ENCODE data around the gene MYDGF.
"Not testable (repeated sequence)": the region's sequence is repeated elsewhere in the genome, so short reads cannot be mapped to it uniquely, and the experiment has no call there.

MYDGF gene

DNA sequence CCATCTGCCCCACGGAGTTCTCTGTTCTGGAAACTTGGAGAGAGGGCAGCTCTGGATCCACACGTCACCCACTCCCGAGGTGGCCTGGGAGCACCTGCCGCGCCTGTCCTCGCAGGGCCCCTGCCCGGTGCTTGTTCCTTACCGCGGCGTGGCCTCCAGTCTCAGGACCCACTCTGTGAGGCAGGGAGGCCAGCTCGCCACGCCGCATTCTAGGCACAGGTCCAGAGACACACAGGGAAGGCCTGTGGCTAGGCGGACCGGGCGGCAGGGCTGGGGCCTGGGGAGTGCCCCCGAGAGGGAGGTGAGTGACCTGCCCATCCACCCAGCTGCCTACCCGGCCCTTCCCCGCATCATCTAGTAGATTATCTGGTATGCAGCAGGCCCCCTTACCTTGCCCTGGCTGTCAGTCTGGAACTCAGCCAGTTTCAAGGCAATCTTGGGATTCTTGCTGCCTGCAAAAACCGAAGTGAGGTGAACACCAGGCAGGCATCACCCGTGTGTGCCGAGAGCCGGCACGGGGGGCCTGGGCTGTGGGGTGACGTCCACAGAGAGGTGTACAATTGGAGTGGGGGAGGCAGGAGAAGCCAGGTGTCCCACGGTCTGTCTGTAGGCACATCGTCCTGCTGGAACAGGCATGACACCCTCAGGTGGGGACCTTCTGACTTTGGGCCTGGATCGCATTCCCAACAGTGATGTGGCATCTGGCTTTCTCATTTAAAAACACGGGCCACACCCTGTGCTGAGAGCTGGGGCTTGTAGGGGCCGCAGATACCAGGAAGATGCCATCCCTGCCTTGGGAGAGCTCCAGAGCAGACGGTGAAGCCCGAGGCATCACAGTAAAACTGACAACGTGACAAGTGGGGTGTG is 29.9 kb upstream of the MYDGF start:
- DNase-seq = no peak

GRCh38 chr19:4697304-4697703 is 27.2 kb upstream of the MYDGF start:
- no peak for DNase-seq

DNA sequence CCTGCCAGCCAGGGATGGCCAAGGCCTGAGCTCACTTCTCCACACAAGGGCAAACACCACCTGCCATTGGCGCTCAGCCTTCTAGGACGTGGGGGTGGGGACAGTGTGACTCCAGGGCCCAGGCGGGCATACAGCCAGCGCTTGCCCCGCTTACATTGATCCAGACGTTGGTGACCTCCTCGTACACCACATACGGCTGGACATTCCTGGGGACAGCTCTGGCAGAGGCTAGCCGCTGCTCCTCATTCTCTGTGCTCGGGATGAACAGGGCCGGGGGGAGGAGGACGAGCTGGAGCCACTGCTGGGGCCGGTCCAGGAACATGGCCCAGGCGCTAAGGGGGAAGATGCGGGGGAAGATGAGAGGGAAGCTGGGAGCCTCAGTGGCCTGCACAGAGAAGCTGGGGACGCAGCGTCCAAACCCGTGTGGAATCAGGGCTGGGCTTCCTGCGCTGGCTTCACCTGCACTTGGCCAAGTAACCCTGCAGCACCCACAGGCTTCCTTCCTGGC is 25.1 kb upstream of the MYDGF start:
- DNase-seq = no peak

DNA sequence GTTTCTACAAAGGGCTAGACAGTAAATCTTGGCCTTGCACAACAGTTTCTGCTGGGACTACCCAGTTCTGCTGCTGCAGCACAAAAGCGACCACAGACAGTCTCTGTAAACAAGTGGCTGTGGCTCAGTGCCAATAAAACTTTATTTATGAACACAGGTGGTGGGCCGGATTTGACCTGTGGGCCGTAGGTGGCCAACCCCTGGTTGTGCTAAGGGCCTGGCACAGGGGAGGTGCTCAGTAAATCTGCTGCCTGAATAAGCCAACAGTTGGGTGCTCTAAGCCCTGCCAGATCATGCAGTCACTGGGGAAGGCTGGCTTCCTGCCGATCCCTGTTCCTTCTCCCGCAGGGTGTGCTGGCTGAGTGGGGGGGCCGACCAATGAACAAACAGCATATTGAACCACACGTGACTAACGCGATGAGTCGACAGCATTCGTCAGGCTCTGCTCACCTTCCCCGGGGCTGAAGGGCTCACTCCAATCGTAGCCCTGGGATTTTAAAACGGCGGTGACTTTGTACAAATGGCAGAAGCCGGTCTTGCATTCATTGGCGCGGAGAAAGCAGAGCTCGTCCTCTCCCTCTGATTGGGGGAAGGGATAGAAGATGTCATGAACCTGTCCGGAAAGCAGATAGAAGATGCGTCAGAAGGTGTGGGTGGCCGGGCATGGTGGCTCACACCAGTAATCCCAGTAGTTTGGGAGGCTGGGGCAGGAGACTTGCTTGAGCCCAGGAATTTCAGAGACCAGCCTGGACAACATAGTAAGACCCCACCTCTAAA is 24.3 kb upstream of the MYDGF start:
- no peak for DNase-seq

- no peak for DNase-seq
Observed at GRCh38 chr19:4693471-4694121, 23.5 kb upstream of the MYDGF start.

GRCh38 chr19:4693078-4693350 is 22.9 kb upstream of the MYDGF start:
- DNase-seq = no peak

GRCh38 chr19:4692251-4693077 is 22.3 kb upstream of the MYDGF start:
- no peak for DNase-seq

DNA sequence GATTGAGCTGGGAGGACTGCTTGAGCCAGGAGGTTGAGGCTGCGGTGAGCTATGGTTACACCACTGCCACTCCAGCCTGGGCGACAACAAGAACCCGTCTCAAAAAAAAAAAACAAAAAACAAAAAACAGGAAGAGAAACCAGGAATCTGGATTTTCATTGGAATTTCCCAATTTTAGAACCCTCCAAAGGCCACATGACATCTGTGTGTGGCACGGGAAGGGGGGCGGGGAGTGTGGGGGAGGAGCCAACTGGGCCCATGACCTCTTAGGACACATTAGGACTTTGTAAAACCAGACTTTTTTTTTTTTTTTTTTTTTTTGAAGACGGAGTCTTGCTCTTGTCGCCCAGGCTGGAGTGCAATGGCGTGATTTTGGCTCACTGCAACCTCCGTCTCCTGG is 21.2 kb upstream of the MYDGF start:
- no peak for DNase-seq

- no peak for DNase-seq
Observed at GRCh38 chr19:4690361-4690760, 20.2 kb upstream of the MYDGF start.

GRCh38 chr19:4689403-4689802 is 19.3 kb upstream of the MYDGF start:
- DNase-seq = no peak

DNA sequence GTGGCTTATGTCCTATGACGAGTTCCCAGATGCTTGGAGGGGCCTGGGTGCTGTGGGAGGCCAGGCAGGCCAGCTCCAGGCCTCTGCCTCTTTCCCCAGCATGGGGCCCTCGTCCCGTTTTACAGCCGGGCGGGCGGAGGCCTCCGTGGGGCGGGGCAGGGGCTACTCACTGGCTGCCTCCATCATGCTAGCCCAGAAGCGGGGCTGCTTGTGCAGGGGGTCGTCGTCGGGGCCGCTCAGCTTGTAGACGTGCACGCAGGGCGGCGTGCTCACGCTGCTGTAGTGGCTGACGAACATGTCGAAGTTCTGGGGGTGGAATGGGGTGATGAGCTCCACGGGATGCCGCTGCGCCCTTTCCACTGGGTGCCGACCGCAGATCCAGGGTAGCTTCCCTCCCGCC is 18.4 kb upstream of the MYDGF start:
- no peak for DNase-seq

DNA sequence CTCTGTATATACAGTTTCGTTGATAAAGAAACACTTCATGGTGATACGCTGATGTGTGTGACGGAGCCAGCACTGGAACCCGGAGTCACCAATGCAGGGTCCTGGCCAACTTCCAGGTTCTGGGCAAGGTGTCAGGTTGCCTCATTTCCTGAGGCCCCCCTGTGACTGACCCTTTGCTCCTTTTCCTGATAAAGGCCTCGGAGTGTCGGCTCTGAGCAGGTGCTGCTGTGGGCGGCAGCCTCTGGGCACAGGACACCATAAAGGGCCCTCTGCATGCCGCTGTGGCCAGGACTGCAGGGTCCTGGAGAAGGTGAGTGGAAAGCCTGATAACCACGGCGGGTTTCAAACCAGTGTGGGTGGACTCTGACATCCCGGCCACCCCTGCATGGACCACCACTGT is 17.3 kb upstream of the MYDGF start:
- no peak for DNase-seq

GRCh38 chr19:4686700-4687099 is 16.6 kb upstream of the MYDGF start:
- no peak for DNase-seq

- no peak for DNase-seq
Observed at GRCh38 chr19:4684312-4685095, 14.4 kb upstream of the MYDGF start.

DNA sequence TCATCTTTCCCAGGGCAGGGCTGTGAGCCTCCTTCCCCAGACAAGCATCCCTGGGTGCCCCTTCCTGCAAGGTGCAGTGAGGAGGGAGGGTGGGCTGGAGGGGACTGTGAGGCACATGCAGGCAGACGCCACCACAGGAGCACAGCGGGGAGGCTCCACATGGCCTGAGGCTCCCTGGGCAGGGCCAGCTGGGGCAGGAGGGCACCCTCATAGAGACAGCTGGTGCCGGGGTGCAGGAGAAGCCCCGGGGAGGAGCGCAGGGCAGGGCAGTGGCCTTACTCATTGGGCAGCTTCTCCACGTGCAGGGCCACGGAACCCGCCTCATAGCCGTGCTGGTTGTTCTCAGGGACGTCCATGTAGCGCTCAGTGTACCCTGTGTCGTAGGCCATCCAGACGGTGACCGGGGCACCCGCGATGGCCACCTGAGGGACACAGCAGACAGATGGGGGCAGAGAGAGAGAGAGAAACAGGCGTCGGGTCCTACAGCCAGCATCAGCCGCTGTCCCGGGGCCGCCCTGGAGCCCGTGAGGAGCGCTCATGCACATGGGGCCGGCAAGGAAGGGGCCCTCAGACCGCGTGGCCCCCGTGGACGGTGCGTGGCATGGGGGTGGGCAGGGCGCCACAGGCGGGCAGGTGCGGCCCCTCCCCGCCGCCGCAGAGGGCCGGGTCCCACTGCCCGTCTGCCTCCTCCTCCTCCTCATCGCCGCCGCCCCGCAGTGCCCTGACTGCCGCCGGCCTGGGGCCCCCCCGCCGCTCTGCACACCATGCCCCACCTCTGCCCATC is 12.5 kb upstream of the MYDGF start:
- DNase-seq = no peak

DNA sequence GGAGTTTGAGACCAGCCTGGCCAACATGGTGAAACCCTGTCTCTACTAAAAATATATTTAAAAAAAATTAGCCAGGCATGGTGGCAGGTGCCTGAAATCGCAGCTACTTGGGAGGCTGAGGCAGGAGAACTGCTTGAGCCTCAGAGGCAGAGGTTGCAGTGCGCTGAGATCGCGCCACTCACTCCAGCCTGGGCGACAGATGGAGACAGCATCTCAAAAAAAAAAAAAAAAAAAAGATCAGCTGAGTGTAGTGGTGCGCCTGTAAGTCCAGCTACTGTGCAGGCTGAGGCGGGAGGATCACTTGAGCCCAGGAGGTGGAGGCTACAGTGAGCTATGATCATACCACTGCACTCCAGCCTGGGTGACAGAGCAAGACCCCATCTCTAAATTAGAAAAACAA is 9.9 kb upstream of the MYDGF start:
- DNase-seq = not testable (repeated sequence)

- peak; percentile 34 to 46 for DNase-seq
Observed at GRCh38 chr19:4678881-4679790, 9.0 kb upstream of the MYDGF start.

GRCh38 chr19:4676955-4677731 is 7.0 kb upstream of the MYDGF start:
- DNase-seq = peak; percentile 47 to 50

DNA sequence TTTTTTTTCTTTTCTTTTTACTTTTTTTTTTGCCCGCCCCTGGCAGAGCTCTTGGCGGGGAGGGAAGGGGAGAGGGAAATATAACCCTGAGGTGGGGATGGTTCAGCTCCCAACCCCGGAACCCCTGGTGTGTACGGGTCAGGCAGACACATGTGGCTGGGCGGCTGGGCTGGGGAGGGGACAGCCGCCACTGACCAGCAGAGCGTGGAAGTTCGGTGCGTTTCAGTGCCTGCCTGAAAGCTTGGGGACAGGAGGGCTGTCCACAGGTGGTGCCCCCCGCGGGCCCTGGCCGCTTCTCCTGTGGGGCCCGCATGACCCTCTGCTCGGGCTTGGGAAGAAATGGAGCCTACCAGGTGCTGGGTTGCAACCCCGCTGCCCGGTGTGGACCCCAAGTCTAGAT is 5.2 kb upstream of the MYDGF start:
- DNase-seq = no peak

Measured in activated T-cell treated with anti-CD3 and anti-CD28 coated beads, Interleukin-2, amount 50 U/mL, for 48 hours (primary cell).